HG02588 (cell line): Measurements from ENCODE around the gene LRTM2.

ENCODE experiments used
- ATAC-seq: cut with Tn5 transposase; IDR thresholded peaks from one replicate; pipeline ENCODE4 v1.9.1; 2021; ENCODE audit warnings: mild to moderate bottlenecking, moderate library complexity; ENCODE audit not compliant: unreplicated experiment

LRTM2 gene

DNA sequence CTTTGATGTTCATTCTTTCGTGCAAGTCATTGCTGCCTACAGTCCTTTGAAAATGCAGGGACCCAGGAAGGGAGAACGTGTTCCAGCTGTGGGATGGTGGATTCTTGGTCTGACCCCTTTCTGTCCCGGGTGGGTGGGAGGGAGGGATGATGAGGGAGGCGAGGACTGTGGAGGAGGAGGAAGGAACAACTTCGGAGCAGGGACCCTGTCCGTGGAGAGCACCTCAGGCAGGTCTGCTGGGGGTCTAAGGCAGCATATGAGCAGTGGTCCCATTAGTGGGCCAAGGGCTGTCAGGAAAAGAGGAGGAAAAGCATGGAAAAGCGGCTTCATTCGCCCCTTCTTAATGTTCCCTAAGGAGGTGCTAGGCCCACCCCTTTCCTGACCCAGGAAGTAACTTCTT is 62.0 kb downstream of the LRTM2 start:
- ATAC-seq, result no peak

DNA sequence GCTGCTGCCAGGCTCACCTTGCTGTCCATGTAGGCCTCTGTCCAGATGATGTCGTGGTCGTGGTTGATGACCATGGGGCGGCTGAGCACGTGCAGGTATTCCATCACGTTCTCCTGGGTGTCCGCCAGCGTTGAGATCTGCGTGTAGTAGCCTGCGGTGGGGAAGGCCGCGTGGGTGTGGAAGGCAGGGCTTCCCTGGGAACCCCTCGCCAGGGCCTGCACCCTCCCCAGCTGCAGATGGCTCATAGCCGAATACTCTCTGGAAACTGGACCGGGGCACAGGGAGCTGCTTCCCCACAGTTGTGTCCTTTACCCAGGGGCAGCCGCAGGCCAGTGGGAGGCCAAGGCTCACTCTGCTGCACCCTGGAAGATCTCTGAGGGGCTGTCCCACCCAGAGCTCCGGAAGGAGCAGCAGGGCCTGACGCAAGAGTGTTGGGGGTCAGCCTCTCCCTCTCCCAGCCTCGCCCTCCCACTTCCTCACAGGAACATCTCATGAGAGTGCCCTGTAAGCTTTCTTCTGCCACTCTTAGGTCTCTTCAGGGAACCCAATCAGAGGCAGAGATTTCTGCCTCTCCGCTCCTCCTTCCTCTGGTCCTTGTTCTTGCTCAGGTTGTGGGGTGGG is 62.6 kb downstream of the LRTM2 start:
- no peak for ATAC-seq

DNA sequence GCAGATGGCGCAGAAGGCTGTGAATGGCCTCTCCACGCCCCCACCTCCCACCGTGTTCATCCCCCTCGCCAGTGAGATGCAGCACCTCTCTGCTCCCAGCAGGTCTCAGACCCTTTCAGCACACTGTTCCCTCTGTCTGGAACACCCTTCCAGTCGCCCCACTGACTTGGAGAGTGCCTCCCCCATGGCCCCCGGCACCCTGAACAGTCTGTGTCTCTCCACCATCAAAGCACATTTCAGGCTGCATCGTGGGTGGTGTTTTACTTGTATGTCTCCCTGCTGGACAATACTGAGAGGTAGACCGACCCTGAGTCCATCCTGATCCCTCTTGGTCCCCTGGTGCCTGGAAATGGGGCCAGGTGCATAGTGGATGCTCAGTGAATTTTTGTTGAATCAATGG is 63.1 kb downstream of the LRTM2 start:
- ATAC-seq, result no peak

DNA sequence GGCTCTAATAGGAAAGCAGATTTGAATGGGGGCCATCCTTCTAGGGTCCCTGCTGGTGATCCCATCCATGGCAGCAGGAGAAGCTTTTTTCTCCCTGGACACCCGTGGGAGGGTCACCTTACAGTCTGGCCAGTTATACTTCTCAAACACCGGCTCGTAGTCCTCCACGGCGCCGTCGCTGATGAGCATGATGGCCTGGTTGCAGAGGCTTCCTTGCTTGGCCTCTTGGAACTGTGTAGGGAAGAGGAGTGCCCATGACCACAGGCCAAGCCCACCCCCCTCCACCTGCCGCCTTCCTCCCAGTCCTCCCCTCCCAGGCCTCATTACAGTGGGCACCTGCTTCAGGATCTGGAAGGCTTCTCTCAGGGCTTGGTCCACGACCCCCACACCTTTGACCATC is 64.3 kb downstream of the LRTM2 start:
- ATAC-seq, result no peak

DNA sequence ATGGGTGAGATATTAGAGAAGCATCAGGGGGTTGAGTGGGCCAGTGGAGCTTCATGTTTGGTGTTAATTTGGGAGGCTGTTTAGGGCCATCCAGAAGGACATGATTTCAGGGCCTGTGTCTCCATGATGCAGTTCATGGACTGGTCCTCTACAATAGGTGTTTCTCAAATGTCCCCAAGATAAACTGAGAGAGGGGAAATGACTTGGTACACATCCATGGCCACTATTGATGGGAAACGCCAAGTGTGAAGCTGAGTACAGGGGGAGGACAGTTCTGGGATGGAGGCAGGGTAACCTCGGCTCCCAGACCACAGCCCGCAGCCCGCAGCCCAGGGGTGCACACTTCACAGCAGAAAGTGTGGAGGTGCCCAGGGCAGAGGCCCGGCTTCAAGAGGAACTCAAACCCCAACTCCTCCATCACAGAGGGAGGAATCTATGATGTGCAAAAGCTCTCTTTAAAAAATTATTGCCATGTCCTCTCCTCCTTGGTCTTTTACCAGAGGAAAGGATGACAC is 64.8 kb downstream of the LRTM2 start:
- no peak for ATAC-seq

DNA sequence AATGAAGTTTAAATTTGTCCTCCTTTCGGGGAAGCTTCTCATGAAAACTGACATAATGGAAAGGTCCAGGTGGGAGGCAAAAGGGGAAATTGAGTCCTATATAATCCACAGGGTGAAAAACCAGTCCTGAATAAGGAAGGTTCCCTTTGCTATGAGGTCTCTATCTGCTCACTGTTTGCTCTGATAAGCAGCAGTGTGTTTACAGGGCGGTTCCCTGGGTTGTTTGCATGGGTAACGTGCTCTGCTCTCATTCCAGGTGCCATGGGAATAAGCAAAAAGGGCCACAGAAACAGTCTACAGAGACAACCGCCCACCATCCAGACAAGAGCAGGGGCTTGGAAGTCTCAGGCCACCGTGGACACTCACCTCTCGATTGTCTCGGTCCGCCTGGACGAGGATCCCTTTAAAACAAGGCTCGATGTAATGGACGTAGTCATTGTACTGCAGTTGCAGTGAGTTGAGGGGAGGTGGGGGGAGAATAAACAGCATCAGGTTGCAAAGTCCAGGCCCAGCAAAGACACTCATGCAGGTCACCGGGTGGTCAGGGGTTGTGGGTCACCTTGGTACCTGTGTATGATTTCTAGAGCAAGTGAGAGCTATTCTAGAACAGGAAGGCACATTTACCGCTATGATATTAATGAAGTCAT is 65.4 kb downstream of the LRTM2 start:
- no peak for ATAC-seq
